HepG2 (cell line): Measurements from ENCODE around the gene RAI2.

Source experiments
- POLR2AphosphoS5 ChIP-seq: IDR thresholded peaks from 2 replicates; pipeline ENCODE4 v1.6.1; 2012; ENCODE audit warnings: low read depth, low read length
- THAP11 ChIP-seq: IDR thresholded peaks from 2 replicates; pipeline ENCODE4 v1.6.1; 2016; ENCODE audit warnings: missing biosample characterization, missing genetic modification reagents
- THYN1 ChIP-seq: sonication (generic); formaldehyde crosslinking; IDR thresholded peaks from 2 replicates; pipeline ENCODE4 v1.8.1; 2023; ENCODE audit warnings: low read depth, mild to moderate bottlenecking, moderate library complexity, missing genetic modification reagents, borderline replicate concordance

DNA sequence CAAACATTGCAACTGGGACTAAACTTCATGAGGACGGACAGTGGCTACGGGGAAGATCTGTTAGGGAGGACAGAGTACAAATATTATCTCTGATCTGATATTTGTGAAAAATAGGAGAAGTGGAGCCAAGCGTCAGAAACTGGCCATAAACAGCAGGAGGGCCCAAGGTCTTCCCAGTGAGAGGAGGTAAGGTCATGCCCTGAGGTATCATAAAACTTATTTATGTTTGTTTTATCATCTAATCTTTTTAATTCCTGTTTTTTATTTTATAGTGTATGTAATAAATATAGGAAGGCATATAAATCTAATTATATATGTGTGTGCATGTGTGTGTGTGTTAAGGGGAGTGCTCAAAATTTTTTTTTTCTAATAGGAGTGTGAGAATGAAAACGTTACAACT lies 51.8 kb downstream of the RAI2 start:
- no peak for TF ChIP-seq THYN1 (CRISPR knock-in tag)
- TF ChIP-seq THAP11 (CRISPR knock-in tag), result no peak
- TF ChIP-seq POLR2AphosphoS5, result no peak
